DND-41 (cell line): ENCODE data around the gene NKTR.

Experiments
- ATAC-seq: fragments of 200-7000 bp; cut with Tn5 transposase; 3 replicates; pipeline ENCODE4 v1.9.1; 2021; ENCODE audit warnings: low read depth; ENCODE audit not compliant: insufficient read depth
- DNase-seq: peaks from one replicate; pipeline ENCODE4 v3.0.0-alpha.2; 2020
- H2AFZ ChIP-seq: 2 replicates; pipeline ENCODE4 v1.6.0; 2012; ENCODE audit warnings: low read depth, low read length
- H3K27ac ChIP-seq: 2 replicates; pipeline ENCODE4 v1.5.1; 2012; ENCODE audit warnings: low read length, inconsistent platforms
- H3K27me3 ChIP-seq: fragments of 200-600 bp; sonication (generic); 2 replicates; pipeline ENCODE4 v1.6.0; 2012; ENCODE audit warnings: low read length, mild to moderate bottlenecking, inconsistent platforms; ENCODE audit not compliant: insufficient read depth, poor library complexity
- H3K36me3 ChIP-seq: 2 replicates; pipeline ENCODE4 v1.5.1; 2012; ENCODE audit warnings: low read length, inconsistent platforms; ENCODE audit not compliant: insufficient read depth
- H3K4me1 ChIP-seq: 2 replicates; pipeline ENCODE4 v1.5.1; 2012; ENCODE audit warnings: mild to moderate bottlenecking, low read length; ENCODE audit not compliant: insufficient read depth
- H3K4me2 ChIP-seq: 2 replicates; pipeline ENCODE4 v1.6.0; 2012; ENCODE audit warnings: mild to moderate bottlenecking, moderate library complexity, low read length, inconsistent platforms; ENCODE audit not compliant: insufficient read depth
- H3K4me3 ChIP-seq, 2 experiments: fragments of 200-600 bp in 1 of 2; shearing (Covaris generic) in 1 of 2; 2 replicates each; pipeline ENCODE4 v1.5.1; 2012 to 2016; ENCODE audit warnings: inconsistent platforms in 2 of 2, low read length in 2 of 2, mild to moderate bottlenecking in 2 of 2, low read depth in 1 of 2, moderate library complexity in 1 of 2
- H3K79me2 ChIP-seq: 2 replicates; pipeline ENCODE4 v1.6.0; 2012; ENCODE audit warnings: low read length, inconsistent platforms; ENCODE audit not compliant: insufficient read depth
- H3K9ac ChIP-seq: 2 replicates; pipeline ENCODE4 v1.6.0; 2012; ENCODE audit warnings: low read depth, mild to moderate bottlenecking, inconsistent platforms, low read length, moderate library complexity
- H3K9me3 ChIP-seq: 2 replicates; pipeline ENCODE4 v1.5.1; 2012; ENCODE audit warnings: low read length, moderate library complexity, mild to moderate bottlenecking, inconsistent platforms; ENCODE audit not compliant: insufficient read depth, severe bottlenecking
- H4K20me1 ChIP-seq: 2 replicates; pipeline ENCODE4 v1.6.0; 2012; ENCODE audit warnings: low read length; ENCODE audit not compliant: insufficient read depth
- EZH2 ChIP-seq: IDR thresholded peaks from 3 replicates; pipeline ENCODE4 v1.6.1; 2012; ENCODE audit warnings: borderline replicate concordance, low read depth, mild to moderate bottlenecking, moderate library complexity, low read length, inconsistent platforms; ENCODE audit not compliant: severe bottlenecking
- TF ChIP-seq, protein P1 (sequence below): IDR thresholded peaks from 2 replicates; pipeline ENCODE4 v1.5.1; 2012; ENCODE audit warnings: borderline replicate concordance, low read length, moderate library complexity, mild to moderate bottlenecking; ENCODE audit not compliant: poor library complexity, severe bottlenecking; ENCODE audit errors: extremely low read depth

The NKTR gene

DNA sequence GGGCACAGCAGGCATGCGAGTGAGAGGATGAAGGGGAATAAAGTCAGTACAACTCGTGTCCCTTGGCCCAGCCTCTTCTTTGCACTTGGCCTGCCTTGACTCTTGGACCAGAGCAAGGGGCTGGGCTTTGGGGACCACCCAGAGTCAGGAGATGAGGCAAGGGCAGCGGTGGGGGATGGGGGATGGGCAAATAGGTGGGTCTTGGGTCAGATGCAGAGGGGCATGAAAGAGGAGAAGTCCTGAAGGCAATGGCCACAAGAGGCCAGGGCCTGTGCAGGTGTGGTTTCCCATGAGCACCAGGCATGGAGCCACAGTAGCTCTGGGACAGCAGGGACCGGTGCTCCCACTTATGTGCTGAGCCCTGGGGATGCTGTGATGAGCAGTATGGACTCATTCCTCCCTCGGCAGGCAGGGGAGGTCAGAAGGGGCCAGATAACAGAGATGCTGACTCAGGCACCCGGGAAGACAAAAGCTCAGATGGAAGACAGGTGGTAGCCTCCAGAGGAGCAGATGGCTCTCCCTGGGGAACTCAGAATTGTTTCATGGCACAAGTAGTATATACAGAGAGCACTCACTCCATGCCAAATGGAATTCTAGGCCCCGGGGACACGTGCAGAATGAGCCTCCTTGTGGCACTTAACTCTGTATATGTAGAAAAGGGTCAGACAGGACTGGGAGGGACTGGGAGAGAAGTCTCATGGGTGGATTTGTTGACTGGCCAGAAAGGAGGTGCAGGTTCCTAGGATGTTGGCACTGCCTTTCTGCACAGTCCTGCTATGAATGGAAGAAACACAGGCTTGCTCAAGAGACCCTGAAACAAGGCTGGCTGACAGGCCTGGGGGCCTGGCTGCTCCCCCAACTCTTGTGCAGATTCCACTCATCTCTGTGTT is 67.3 kb downstream of the NKTR start:
- Histone ChIP-seq H3K9ac (no peak overlapping the region), H3K9me3 (no peaks in the 10 kb centered on the region), H3K4me3 (no peak overlapping the region), H2AFZ (no peak overlapping the region), H3K4me2 (no peak overlapping the region), H3K36me3 (no peaks in the 10 kb centered on the region), H3K27me3 (no peaks in the 10 kb centered on the region), H3K4me1 (no peaks in the 10 kb centered on the region), H4K20me1 (no peaks in the 10 kb centered on the region), H3K79me2 (no peaks in the 10 kb centered on the region), H3K27ac (no peak overlapping the region)
- DNase-seq (no peak), ATAC-seq (no peak)
- TF ChIP-seq, protein P1, sequence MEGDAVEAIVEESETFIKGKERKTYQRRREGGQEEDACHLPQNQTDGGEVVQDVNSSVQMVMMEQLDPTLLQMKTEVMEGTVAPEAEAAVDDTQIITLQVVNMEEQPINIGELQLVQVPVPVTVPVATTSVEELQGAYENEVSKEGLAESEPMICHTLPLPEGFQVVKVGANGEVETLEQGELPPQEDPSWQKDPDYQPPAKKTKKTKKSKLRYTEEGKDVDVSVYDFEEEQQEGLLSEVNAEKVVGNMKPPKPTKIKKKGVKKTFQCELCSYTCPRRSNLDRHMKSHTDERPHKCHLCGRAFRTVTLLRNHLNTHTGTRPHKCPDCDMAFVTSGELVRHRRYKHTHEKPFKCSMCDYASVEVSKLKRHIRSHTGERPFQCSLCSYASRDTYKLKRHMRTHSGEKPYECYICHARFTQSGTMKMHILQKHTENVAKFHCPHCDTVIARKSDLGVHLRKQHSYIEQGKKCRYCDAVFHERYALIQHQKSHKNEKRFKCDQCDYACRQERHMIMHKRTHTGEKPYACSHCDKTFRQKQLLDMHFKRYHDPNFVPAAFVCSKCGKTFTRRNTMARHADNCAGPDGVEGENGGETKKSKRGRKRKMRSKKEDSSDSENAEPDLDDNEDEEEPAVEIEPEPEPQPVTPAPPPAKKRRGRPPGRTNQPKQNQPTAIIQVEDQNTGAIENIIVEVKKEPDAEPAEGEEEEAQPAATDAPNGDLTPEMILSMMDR, result no peak
- no peak for TF ChIP-seq EZH2

DNA sequence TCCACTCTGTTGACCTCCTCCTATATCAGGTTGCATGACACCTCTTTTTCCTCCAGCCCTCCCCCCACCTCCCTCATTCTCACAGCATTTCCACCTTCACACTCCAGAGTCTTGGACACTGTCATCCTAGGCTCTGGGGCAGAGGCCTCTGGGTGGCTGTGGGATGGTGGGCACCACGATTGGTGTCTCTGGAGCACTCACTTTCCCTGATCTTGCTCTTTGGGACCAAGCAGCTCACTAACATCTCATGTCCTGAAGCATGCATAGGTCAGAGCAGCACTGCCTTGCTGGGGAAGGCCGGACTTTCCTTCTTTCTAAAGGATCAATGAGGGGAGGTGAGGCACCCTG is 67.9 kb downstream of the NKTR start:
- H3K36me3 ChIP-seq, result no peaks in the 10 kb centered on the region
- ATAC-seq (no peak), DNase-seq (no peak)
- TF ChIP-seq, protein P1, result no peak
- no peak for TF ChIP-seq EZH2
- H3K79me2 ChIP-seq, result no peaks in the 10 kb centered on the region
- no peak overlapping the region for H2AFZ ChIP-seq
- H3K4me2 ChIP-seq, result no peak overlapping the region
- no peak overlapping the region for H3K4me3 ChIP-seq
- no peaks in the 10 kb centered on the region for H3K27me3 ChIP-seq
- no peaks in the 10 kb centered on the region for H3K9me3 ChIP-seq
- no peak overlapping the region for H3K27ac ChIP-seq
- no peaks in the 10 kb centered on the region for H4K20me1 ChIP-seq
- no peak overlapping the region for H3K9ac ChIP-seq
- H3K4me1 ChIP-seq, result no peaks in the 10 kb centered on the region

DNA sequence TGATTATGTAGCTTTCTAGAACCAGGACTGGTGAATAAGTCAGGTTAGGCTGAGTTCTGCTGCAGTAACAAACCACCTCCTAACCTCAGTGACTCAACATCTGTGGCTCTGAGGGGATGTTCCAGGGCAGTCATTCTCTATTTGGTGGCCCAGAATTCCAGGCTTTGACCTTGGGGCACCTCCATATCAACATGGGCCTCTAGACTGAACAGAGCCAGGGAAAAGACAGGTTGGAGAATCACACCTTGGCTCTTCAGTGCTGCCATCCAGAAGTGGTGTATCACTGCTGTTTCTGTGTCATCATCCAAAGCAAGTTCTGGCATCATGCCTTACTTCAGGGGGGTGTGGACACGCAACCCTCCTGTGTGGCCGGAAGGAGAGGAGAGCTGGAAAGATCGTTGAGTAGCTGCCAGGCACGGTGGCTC is 68.3 kb downstream of the NKTR start:
- Histone ChIP-seq H4K20me1 (no peaks in the 10 kb centered on the region), H2AFZ (no peak overlapping the region), H3K4me3 (no peak overlapping the region), H3K4me2 (no peak overlapping the region), H3K79me2 (no peaks in the 10 kb centered on the region), H3K27ac (no peak overlapping the region), H3K9me3 (no peaks in the 10 kb centered on the region), H3K4me1 (no peaks in the 10 kb centered on the region), H3K9ac (no peak overlapping the region), H3K36me3 (no peaks in the 10 kb centered on the region), H3K27me3 (no peaks in the 10 kb centered on the region)
- ATAC-seq, result no peak
- TF ChIP-seq, protein P1, result no peak
- TF ChIP-seq EZH2, result no peak
- no peak for DNase-seq
